IMR-90 (cell line): Measurements from ENCODE around the gene PLD5. TPM values are rescaled to one million over a fixed set of nuclear protein-coding genes. Genes with fewer than 3 reads are reported as not detected.

ENCODE experiments used
- ATAC-seq: fragments of 200-7000 bp; cut with Tn5 transposase; 2 replicates; pipeline ENCODE4 v1.9.1; 2020; ENCODE audit warnings: low read depth, mild to moderate bottlenecking, moderate library complexity
- BruUV-seq: library from RNA; stranded (reverse); fragments of 400-500 nt; replicated peaks from 2 replicates; lab custom pipeline; 2021; lab: Mats Ljungman, UMichigan
- CTCF ChIA-PET: fragments of 300-600 bp; formaldehyde crosslinking; extraction: SDS; loops from one replicate; lab custom pipeline; 2021; ENCODE audit warnings: antibody characterized with exemption; lab: Yijun Ruan, JAX
- POLR2A ChIA-PET: fragments of 300-600 bp; sonication (Branson Sonifier 250); formaldehyde crosslinking; loops from one replicate; lab custom pipeline; 2022; ENCODE audit warnings: antibody characterized with exemption; ENCODE audit not compliant: unreplicated experiment; lab: Charles Lee
- DNase-seq: peaks from one replicate; pipeline ENCODE4 v3.0.0; 2013
- H2AFZ ChIP-seq: replicated peaks from 2 replicates; pipeline ENCODE3; 2013; ENCODE audit warnings: low read length, mild to moderate bottlenecking; ENCODE audit not compliant: poor library complexity
- H2AK5ac ChIP-seq: 2 replicates; pipeline ENCODE4 v1.6.1; 2013; ENCODE audit warnings: low read depth, low read length, inconsistent platforms
- H2AK9ac ChIP-seq: replicated peaks from 2 replicates; pipeline ENCODE3; 2013; ENCODE audit warnings: mild to moderate bottlenecking, low read depth, low read length, moderate library complexity; ENCODE audit not compliant: poor library complexity
- H2BK120ac ChIP-seq: 2 replicates; pipeline ENCODE4 v1.6.1; 2013; ENCODE audit warnings: low read depth, low read length, inconsistent platforms
- H2BK15ac ChIP-seq: 3 replicates; pipeline ENCODE4 v1.6.1; 2013; ENCODE audit warnings: low read depth, low read length, inconsistent platforms
- H2BK20ac ChIP-seq: 2 replicates; pipeline ENCODE4 v1.6.1; 2013; ENCODE audit warnings: low read depth, mild to moderate bottlenecking, inconsistent platforms, low read length, moderate library complexity
- H2BK5ac ChIP-seq: 2 replicates; pipeline ENCODE4 v1.6.1; 2013; ENCODE audit warnings: mild to moderate bottlenecking, low read depth, low read length, inconsistent platforms; ENCODE audit not compliant: poor library complexity, severe bottlenecking
- H3K14ac ChIP-seq: replicated peaks from 2 replicates; pipeline ENCODE4 v1.6.1; 2013; ENCODE audit warnings: low read depth, low read length, inconsistent platforms
- H3K18ac ChIP-seq: 2 replicates; pipeline ENCODE4 v1.6.1; 2013; ENCODE audit warnings: low read depth, low read length, control low read depth
- H3K23ac ChIP-seq: 2 replicates; pipeline ENCODE4 v1.6.1; 2013; ENCODE audit warnings: low read depth, low read length, inconsistent platforms
- H3K27ac ChIP-seq: 2 replicates; pipeline ENCODE4 v1.5.1; 2013; ENCODE audit warnings: mild to moderate bottlenecking, control low read depth, low read length; ENCODE audit not compliant: insufficient read depth
- H3K27me3 ChIP-seq: 2 replicates; pipeline ENCODE4 v1.6.1; 2013; ENCODE audit warnings: low read length; ENCODE audit not compliant: control insufficient read depth, insufficient read depth
- H3K36me3 ChIP-seq: 2 replicates; pipeline ENCODE4 v1.6.1; 2013; ENCODE audit warnings: low read length, mixed read lengths; ENCODE audit not compliant: control insufficient read depth, insufficient read depth
- H3K4ac ChIP-seq: 2 replicates; pipeline ENCODE4 v1.6.1; 2013; ENCODE audit warnings: low read depth, low read length, inconsistent platforms
- H3K4me1 ChIP-seq: 2 replicates; pipeline ENCODE4 v1.6.1; 2013; ENCODE audit warnings: low read length, mixed read lengths; ENCODE audit not compliant: control insufficient read depth, insufficient read depth
- H3K4me2 ChIP-seq: 2 replicates; pipeline ENCODE4 v1.6.1; 2013; ENCODE audit warnings: low read depth, mild to moderate bottlenecking, control low read depth, low read length, moderate library complexity
- H3K4me3 ChIP-seq: 2 replicates; pipeline ENCODE4 v1.5.1; 2013; ENCODE audit warnings: low read depth, mild to moderate bottlenecking, control low read depth, low read length, moderate library complexity; ENCODE audit not compliant: insufficient read depth
- H3K56ac ChIP-seq: 2 replicates; pipeline ENCODE4 v1.6.1; 2013; ENCODE audit warnings: low read length, inconsistent platforms; ENCODE audit not compliant: insufficient read depth; ENCODE audit errors: extremely low read depth
- H3K79me1 ChIP-seq, 2 experiments: 2 replicates each; pipeline ENCODE4 v1.6.1; 2013; ENCODE audit warnings: low read length in 2 of 2, inconsistent platforms in 1 of 2, low read depth in 1 of 2
- H3K9ac ChIP-seq: 2 replicates; pipeline ENCODE4 v1.6.1; 2013; ENCODE audit warnings: low read depth, low read length, control low read depth
- H3K9me1 ChIP-seq: 2 replicates; pipeline ENCODE4 v1.6.1; 2013; ENCODE audit warnings: low read length, inconsistent platforms; ENCODE audit not compliant: insufficient read depth
- H3K9me3 ChIP-seq: 2 replicates; pipeline ENCODE4 v1.6.1; 2013; ENCODE audit warnings: low read length; ENCODE audit not compliant: control insufficient read depth, insufficient read depth
- H4K20me1 ChIP-seq: 2 replicates; pipeline ENCODE4 v1.6.1; 2013; ENCODE audit warnings: low read length, inconsistent platforms; ENCODE audit not compliant: insufficient read depth
- H4K5ac ChIP-seq: 2 replicates; pipeline ENCODE4 v1.6.1; 2013; ENCODE audit warnings: mild to moderate bottlenecking, low read depth, low read length, control low read depth
- H4K8ac ChIP-seq, 2 experiments: 2 replicates each; pipeline ENCODE4 v1.6.1; 2013; ENCODE audit warnings: low read depth in 2 of 2, low read length in 2 of 2, control low read depth in 1 of 2, inconsistent platforms in 1 of 2
- H4K91ac ChIP-seq: 2 replicates; pipeline ENCODE4 v1.6.1; 2013; ENCODE audit warnings: low read depth, low read length, inconsistent platforms; ENCODE audit not compliant: insufficient read depth
- BHLHE40 ChIP-seq: fragments of 150-350 bp; IDR thresholded peaks from 2 replicates; pipeline ENCODE4 v1.6.1; 2016; ENCODE audit warnings: mild to moderate bottlenecking, low read depth, low read length
- CEBPB ChIP-seq: IDR thresholded peaks from 2 replicates; pipeline ENCODE4 v1.6.1; 2012; ENCODE audit warnings: low read depth, low read length, improper control_type of control experiment
- CHD1 ChIP-seq: IDR thresholded peaks from 2 replicates; pipeline ENCODE4 v1.6.1; 2012; ENCODE audit warnings: low read depth, low read length, improper control_type of control experiment
- CTCF ChIP-seq: conservative IDR thresholded peaks from 2 replicates; pipeline ENCODE4 v1.5.1; 2012; ENCODE audit warnings: mild to moderate bottlenecking, low read depth, low read length, improper control_type of control experiment
- ELK1 ChIP-seq: fragments of 150-350 bp; IDR thresholded peaks from 2 replicates; pipeline ENCODE4 v1.6.1; 2016; ENCODE audit warnings: low read depth, mild to moderate bottlenecking, low read length, moderate library complexity, borderline replicate concordance
- FOS ChIP-seq: fragments of 150-350 bp; IDR thresholded peaks from 2 replicates; pipeline ENCODE4 v1.6.1; 2016; ENCODE audit warnings: low read depth, low read length
- MAZ ChIP-seq: IDR thresholded peaks from 2 replicates; pipeline ENCODE4 v1.6.1; 2012; ENCODE audit warnings: low read depth, mild to moderate bottlenecking, low read length, improper control_type of control experiment, moderate library complexity, borderline replicate concordance
- RAD21 ChIP-seq: IDR thresholded peaks from 2 replicates; pipeline ENCODE4 v1.6.1; 2012; ENCODE audit warnings: low read length, improper control_type of control experiment
- RCOR1 ChIP-seq: IDR thresholded peaks from 2 replicates; pipeline ENCODE4 v1.6.1; 2012; ENCODE audit warnings: mild to moderate bottlenecking, low read length, improper control_type of control experiment; ENCODE audit not compliant: insufficient replicate concordance
- RFX5 ChIP-seq: IDR thresholded peaks from 2 replicates; pipeline ENCODE4 v1.8.0; 2012; ENCODE audit warnings: low read depth, mild to moderate bottlenecking, low read length, moderate library complexity
- SMC3 ChIP-seq: fragments of 150-350 bp; IDR thresholded peaks from 2 replicates; pipeline ENCODE4 v1.6.1; 2016; ENCODE audit warnings: low read depth, mild to moderate bottlenecking, antibody characterized with exemption, low read length, moderate library complexity
- USF2 ChIP-seq: fragments of 150-350 bp; IDR thresholded peaks from 2 replicates; pipeline ENCODE4 v1.6.1; 2017; ENCODE audit warnings: mild to moderate bottlenecking, antibody characterized with exemption, low read length, low read depth
- WGBS, 2 experiments: methylation state at CpG; one replicate each; pipeline versions ENCODE4 v1.1.5 to v1.1.7; 2013; ENCODE audit warnings: missing lambda C conversion rate in 2 of 2; ENCODE audit not compliant: insufficient read length in 1 of 2; ENCODE audit errors: extremely low coverage in 2 of 2; 5-methylcytosine and 5-hydroxymethylcytosine counted together
- dilution Hi-C: fragments of 300-500 bp; cut with HindIII; formaldehyde crosslinking; loops from one replicate; pipeline ENCODE4 v1.14.3; 2018; ENCODE audit warnings: low sequenced_read_pairs; ENCODE audit not compliant: unreplicated experiment
- in situ Hi-C: fragments of 300-500 bp; cut with MboI; formaldehyde crosslinking; loops from 3 replicates; pipeline ENCODE4 v1.14.3; 2019; ENCODE audit warnings: low sequenced_read_pairs, inconsistent platforms, mixed read lengths
- intact Hi-C: fragments of 100-400 bp; cut with micrococcal nuclease; formaldehyde crosslinking; loops from 2 replicates; pipeline ENCODE4 v1.10.0; 2022
- polyA plus RNA-seq, 3 experiments: library from polyadenylated mRNA; depleted of rRNA; stranded (reverse); fragments of >200 nt; gene quantifications; 2 replicates each; pipeline ENCODE4 v1.2.3, GENCODE V29; 2012; ENCODE audit warnings: low replicate concordance in 1 of 3
- total RNA-seq: library from RNA; depleted of rRNA; stranded (reverse); fragments of >200 nt; gene quantifications from 2 replicates; pipeline ENCODE4 v1.2.3, GENCODE V29; 2012

The PLD5 gene
- total and polyA plus RNA-seq, 2 of the 4 experiments (the other 2 are of a cell fraction): not detected

- ChIA-PET POLR2A (no interaction called here), CTCF (no interaction called here)
- TF ChIP-seq CEBPB: no peak
- TF ChIP-seq RFX5: no peak
- no peak for TF ChIP-seq RAD21
- TF ChIP-seq ELK1: no peak
- TF ChIP-seq RCOR1: no peak
- no peak for TF ChIP-seq FOS
- no peak for TF ChIP-seq MAZ
- no peak for TF ChIP-seq USF2
- TF ChIP-seq SMC3: no peak
- no peak for TF ChIP-seq CHD1
- no peak for TF ChIP-seq CTCF
- TF ChIP-seq BHLHE40: no peak
- no peak overlapping the region for H2BK15ac ChIP-seq
- no peaks in the 10 kb centered on the region for H3K4me1 ChIP-seq
- no peak overlapping the region for H2BK20ac ChIP-seq
- no peak overlapping the region for H4K91ac ChIP-seq
- no peak overlapping the region for H3K4me2 ChIP-seq
- H3K9me3 ChIP-seq: peaks cover 15% of the 10 kb centered on the region
- H3K18ac ChIP-seq: no peak overlapping the region
- no peak overlapping the region for H3K27ac ChIP-seq
- H3K4me3 ChIP-seq: no peak overlapping the region
- ATAC-seq (no peak), DNase-seq (no peak)
- H3K27me3 ChIP-seq: no peaks in the 10 kb centered on the region
- H3K4ac ChIP-seq: no peak overlapping the region
- dilution Hi-C loops (no loop called here), intact Hi-C loops (no loop called here), in situ Hi-C loops (no loop called here)
- BruUV-seq: no TSS peak
- H4K8ac ChIP-seq: no peak overlapping the region
- no peaks in the 10 kb centered on the region for H3K36me3 ChIP-seq
- no peak overlapping the region for H2BK120ac ChIP-seq
- no peak overlapping the region for H3K14ac ChIP-seq
- WGBS, 2 experiments: 89% methylated on average over 4 of the region's 5 CpGs; no CpG with 5 or more reads in 1 of the 2 experiments
- H2BK5ac ChIP-seq: no peak overlapping the region
- no peak overlapping the region for H4K5ac ChIP-seq
- no peak overlapping the region for H2AK9ac ChIP-seq
- no peak overlapping the region for H3K56ac ChIP-seq
- H2AK5ac ChIP-seq: no peak overlapping the region
- no peak overlapping the region for H2AFZ ChIP-seq
- H3K9me1 ChIP-seq: no peaks in the 10 kb centered on the region
- no peaks in the 10 kb centered on the region for H3K79me1 ChIP-seq
- H3K23ac ChIP-seq: no peak overlapping the region
- no peaks in the 10 kb centered on the region for H4K20me1 ChIP-seq
- H3K9ac ChIP-seq: no peak overlapping the region
Observed at GRCh38 chr1:242196914-242197313, 327.6 kb downstream of the PLD5 start.
